HepG2 (cell line): Measurements from ENCODE around the gene CXADR. TPM values are rescaled to one million over a fixed set of nuclear protein-coding genes. Genes with fewer than 3 reads are reported as not detected.

Experiments used
- ARNTL ChIP-seq: sonication (generic); formaldehyde crosslinking; IDR thresholded peaks from 2 replicates; pipeline ENCODE4 v1.4.0; 2020; ENCODE audit warnings: mild to moderate bottlenecking, missing genetic modification reagents
- ASH2L ChIP-seq: fragments of 300-600, 200-600 bp; sonication (generic); IDR thresholded peaks from 2 replicates; pipeline ENCODE4 v1.7.0; 2017; ENCODE audit warnings: low read depth, mild to moderate bottlenecking, moderate library complexity, mixed read lengths, low read length; ENCODE audit not compliant: insufficient read length
- CREM ChIP-seq, 2 experiments: sonication (generic) in 1 of 2; formaldehyde crosslinking in 1 of 2; IDR thresholded peaks; 2 replicates each; pipeline versions ENCODE4 v1.4.0 to v1.6.1; 2016 to 2020; ENCODE audit warnings: antibody characterized with exemption in 1 of 2, mild to moderate bottlenecking in 1 of 2, missing genetic modification reagents in 1 of 2
- DPF2 ChIP-seq: sonication (generic); formaldehyde crosslinking; IDR thresholded peaks from 2 replicates; pipeline ENCODE4 v1.4.0; 2020; ENCODE audit warnings: mild to moderate bottlenecking, low read depth, missing genetic modification reagents, borderline replicate concordance
- FOSL1 ChIP-seq: sonication (generic); formaldehyde crosslinking; IDR thresholded peaks from 2 replicates; pipeline ENCODE4 v1.9.0; 2021; ENCODE audit warnings: missing genetic modification reagents, borderline replicate concordance
- FOXJ3 ChIP-seq: sonication (generic); formaldehyde crosslinking; IDR thresholded peaks from 2 replicates; pipeline ENCODE4 v1.4.0; 2020; ENCODE audit warnings: missing genetic modification reagents, mild to moderate bottlenecking, borderline replicate concordance
- JUND ChIP-seq: sonication (generic); formaldehyde crosslinking; IDR thresholded peaks from 2 replicates; pipeline ENCODE4 v1.8.0; 2022; ENCODE audit warnings: mild to moderate bottlenecking, missing genetic modification reagents
- POLR2A ChIP-seq, 2 experiments: IDR thresholded peaks; 2 replicates each; pipeline ENCODE4 v1.6.1; 2011; ENCODE audit warnings: low read depth in 2 of 2, low read length in 2 of 2, mild to moderate bottlenecking in 1 of 2, moderate library complexity in 1 of 2; ENCODE audit not compliant: insufficient read depth in 1 of 2
- SAFB2 ChIP-seq: sonication (generic); formaldehyde crosslinking; IDR thresholded peaks from 2 replicates; pipeline ENCODE4 v1.5.1; 2020; ENCODE audit warnings: missing genetic modification reagents, low read depth, mild to moderate bottlenecking, borderline replicate concordance
- SALL1 ChIP-seq: sonication (generic); formaldehyde crosslinking; IDR thresholded peaks from 2 replicates; pipeline ENCODE4 v1.8.0; 2022; ENCODE audit warnings: mild to moderate bottlenecking, missing genetic modification reagents
- SAP130 ChIP-seq: IDR thresholded peaks from 2 replicates; pipeline ENCODE4 v1.6.1; 2016; ENCODE audit warnings: low read depth
- ZFX ChIP-seq: sonication (generic); formaldehyde crosslinking; IDR thresholded peaks from 2 replicates; pipeline ENCODE4 v1.4.0; 2020; ENCODE audit warnings: mild to moderate bottlenecking, low read depth, missing genetic modification reagents, moderate library complexity
- ZMAT3 ChIP-seq: sonication (generic); formaldehyde crosslinking; conservative IDR thresholded peaks from 2 replicates; pipeline ENCODE4 v1.7.0; 2021; ENCODE audit warnings: missing genetic modification reagents
- ZNF333 ChIP-seq: sonication (generic); formaldehyde crosslinking; IDR thresholded peaks from 2 replicates; pipeline ENCODE4 v1.4.0; 2020; ENCODE audit warnings: mild to moderate bottlenecking, missing genetic modification reagents, borderline replicate concordance
- ZNF605 ChIP-seq: sonication (generic); formaldehyde crosslinking; IDR thresholded peaks from 2 replicates; pipeline ENCODE4 v1.8.0; 2022; ENCODE audit warnings: mild to moderate bottlenecking, missing genetic modification reagents
- polyA plus RNA-seq, 8 experiments: library from polyadenylated mRNA; depleted of rRNA in 3 of 8; stranded (reverse) in 7 of 8; unstranded in 1 of 8; fragments of >200 nt; fragmentation: Illumina TruSeq in 4 of 8; extraction: Trizol in 4 of 8; gene quantifications; 2 replicates each; pipeline versions ENCODE4 v1.2.1 to v1.2.3, GENCODE V29; 2011 to 2016; ENCODE audit warnings: low read depth in 4 of 8, missing spikeins in 1 of 8, mixed read lengths in 1 of 8; ENCODE audit not compliant: insufficient read depth in 1 of 8
- total RNA-seq, 5 experiments: library from RNA; depleted of rRNA; stranded (reverse); fragments of >200 nt; fragmentation: Illumina TruSeq; extraction: Trizol; gene quantifications; 2 replicates each; pipeline ENCODE4 v1.2.3, GENCODE V29; 2016; ENCODE audit warnings: low read depth in 1 of 5
- TF ChIP-seq, protein P1 (sequence below): sonication (generic); formaldehyde crosslinking; conservative IDR thresholded peaks from 2 replicates; pipeline ENCODE4 v1.8.0; 2022; ENCODE audit warnings: missing genetic modification reagents
- TF ChIP-seq, protein P2 (sequence below): sonication (generic); formaldehyde crosslinking; IDR thresholded peaks from 2 replicates; pipeline ENCODE4 v1.4.0; 2020; ENCODE audit warnings: missing genetic modification reagents
- TF ChIP-seq, protein P3 (sequence below): sonication (generic); formaldehyde crosslinking; IDR thresholded peaks from 2 replicates; pipeline ENCODE4 v1.8.0; 2022; ENCODE audit warnings: missing genetic modification reagents, mild to moderate bottlenecking, borderline replicate concordance
- TF ChIP-seq, protein P4 (sequence below): sonication (generic); formaldehyde crosslinking; IDR thresholded peaks from 2 replicates; pipeline ENCODE4 v1.4.0; 2020; ENCODE audit warnings: mild to moderate bottlenecking, missing genetic modification reagents

The CXADR gene
- total and polyA plus RNA-seq, 2 of the 13 experiments (the other 11 are each of a cell fraction or from before 2014, with no cell fraction given), result 86.8 to 110 TPM

DNA sequence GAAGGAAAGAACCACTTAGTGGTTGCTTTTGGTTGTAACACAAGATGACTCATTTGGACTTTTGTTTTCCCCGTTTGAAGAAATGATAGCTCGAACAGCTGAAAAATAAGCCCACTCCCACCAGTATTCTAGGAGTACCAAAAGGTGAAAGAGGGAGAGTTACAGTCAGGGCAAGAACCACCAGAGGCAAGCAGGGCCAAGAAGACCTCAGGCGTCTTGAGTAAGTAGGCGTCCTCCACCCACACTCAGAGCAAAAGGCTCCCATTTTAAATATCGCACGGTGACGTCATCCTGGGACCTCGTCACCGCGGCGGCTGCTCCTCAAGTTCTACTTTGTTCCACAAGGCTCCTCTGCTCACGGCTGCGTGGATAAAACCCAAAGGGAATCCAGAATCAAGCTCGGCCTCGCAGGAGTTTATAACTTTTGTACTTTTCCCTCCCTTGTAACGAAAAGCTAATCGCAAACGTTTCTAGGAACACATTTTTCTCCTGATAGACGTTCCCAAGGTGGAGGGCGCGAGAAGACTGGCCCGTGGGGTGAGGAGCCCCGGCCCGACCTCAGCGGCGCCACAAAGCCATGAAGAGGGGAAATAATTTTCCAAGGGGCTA, 98.7 kb downstream of the CXADR start (continued):
- TF ChIP-seq, protein P1, sequence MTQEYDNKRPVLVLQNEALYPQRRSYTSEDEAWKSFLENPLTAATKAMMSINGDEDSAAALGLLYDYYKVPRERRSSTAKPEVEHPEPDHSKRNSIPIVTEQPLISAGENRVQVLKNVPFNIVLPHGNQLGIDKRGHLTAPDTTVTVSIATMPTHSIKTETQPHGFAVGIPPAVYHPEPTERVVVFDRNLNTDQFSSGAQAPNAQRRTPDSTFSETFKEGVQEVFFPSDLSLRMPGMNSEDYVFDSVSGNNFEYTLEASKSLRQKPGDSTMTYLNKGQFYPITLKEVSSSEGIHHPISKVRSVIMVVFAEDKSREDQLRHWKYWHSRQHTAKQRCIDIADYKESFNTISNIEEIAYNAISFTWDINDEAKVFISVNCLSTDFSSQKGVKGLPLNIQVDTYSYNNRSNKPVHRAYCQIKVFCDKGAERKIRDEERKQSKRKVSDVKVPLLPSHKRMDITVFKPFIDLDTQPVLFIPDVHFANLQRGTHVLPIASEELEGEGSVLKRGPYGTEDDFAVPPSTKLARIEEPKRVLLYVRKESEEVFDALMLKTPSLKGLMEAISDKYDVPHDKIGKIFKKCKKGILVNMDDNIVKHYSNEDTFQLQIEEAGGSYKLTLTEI (CRISPR knock-in tag), result no peak
- TF ChIP-seq, protein P2, sequence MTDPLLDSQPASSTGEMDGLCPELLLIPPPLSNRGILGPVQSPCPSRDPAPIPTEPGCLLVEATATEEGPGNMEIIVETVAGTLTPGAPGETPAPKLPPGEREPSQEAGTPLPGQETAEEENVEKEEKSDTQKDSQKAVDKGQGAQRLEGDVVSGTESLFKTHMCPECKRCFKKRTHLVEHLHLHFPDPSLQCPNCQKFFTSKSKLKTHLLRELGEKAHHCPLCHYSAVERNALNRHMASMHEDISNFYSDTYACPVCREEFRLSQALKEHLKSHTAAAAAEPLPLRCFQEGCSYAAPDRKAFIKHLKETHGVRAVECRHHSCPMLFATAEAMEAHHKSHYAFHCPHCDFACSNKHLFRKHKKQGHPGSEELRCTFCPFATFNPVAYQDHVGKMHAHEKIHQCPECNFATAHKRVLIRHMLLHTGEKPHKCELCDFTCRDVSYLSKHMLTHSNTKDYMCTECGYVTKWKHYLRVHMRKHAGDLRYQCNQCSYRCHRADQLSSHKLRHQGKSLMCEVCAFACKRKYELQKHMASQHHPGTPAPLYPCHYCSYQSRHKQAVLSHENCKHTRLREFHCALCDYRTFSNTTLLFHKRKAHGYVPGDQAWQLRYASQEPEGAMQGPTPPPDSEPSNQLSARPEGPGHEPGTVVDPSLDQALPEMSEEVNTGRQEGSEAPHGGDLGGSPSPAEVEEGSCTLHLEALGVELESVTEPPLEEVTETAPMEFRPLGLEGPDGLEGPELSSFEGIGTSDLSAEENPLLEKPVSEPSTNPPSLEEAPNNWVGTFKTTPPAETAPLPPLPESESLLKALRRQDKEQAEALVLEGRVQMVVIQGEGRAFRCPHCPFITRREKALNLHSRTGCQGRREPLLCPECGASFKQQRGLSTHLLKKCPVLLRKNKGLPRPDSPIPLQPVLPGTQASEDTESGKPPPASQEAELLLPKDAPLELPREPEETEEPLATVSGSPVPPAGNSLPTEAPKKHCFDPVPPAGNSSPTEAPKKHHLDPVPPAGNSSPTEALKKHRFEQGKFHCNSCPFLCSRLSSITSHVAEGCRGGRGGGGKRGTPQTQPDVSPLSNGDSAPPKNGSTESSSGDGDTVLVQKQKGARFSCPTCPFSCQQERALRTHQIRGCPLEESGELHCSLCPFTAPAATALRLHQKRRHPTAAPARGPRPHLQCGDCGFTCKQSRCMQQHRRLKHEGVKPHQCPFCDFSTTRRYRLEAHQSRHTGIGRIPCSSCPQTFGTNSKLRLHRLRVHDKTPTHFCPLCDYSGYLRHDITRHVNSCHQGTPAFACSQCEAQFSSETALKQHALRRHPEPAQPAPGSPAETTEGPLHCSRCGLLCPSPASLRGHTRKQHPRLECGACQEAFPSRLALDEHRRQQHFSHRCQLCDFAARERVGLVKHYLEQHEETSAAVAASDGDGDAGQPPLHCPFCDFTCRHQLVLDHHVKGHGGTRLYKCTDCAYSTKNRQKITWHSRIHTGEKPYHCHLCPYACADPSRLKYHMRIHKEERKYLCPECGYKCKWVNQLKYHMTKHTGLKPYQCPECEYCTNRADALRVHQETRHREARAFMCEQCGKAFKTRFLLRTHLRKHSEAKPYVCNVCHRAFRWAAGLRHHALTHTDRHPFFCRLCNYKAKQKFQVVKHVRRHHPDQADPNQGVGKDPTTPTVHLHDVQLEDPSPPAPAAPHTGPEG (CRISPR knock-in tag), result 0 out of 2 replicates have a peak, but pooled peaks have one; percentile 3
- TF ChIP-seq FOXJ3 (CRISPR knock-in tag) (no peak), FOSL1 (CRISPR knock-in tag) (0 out of 2 replicates have a peak, but pooled peaks have one; percentile 44), CREM (IDR thresholded peaks at IDR 0.05) (peak; percentile 81), CREM (CRISPR knock-in tag; IDR thresholded peaks at IDR 0.05) (no peak), JUND (CRISPR knock-in tag) (peak; percentile 72; the same call in 1 of the 2 replicates), ZNF333 (CRISPR knock-in tag) (peak; percentile 27; the same call in 1 of the 2 replicates), SAP130 (CRISPR knock-in tag) (peak; percentile 11; the same call in 1 of the 2 replicates), POLR2A (IDR thresholded peaks at IDR 0.05; ENCODE audit: insufficient read depth in 1 of 2, low read depth in 2 of 2, low read length in 2 of 2) (peak in 1 of 2 experiments; percentile 49; a peak in 1 of 4 replicates), SAFB2 (CRISPR knock-in tag) (no peak), ARNTL (no peak), SALL1 (CRISPR knock-in tag) (peak; percentile 24; the same call in 1 of the 2 replicates), ZFX (no peak), DPF2 (CRISPR knock-in tag) (no peak), ASH2L (peak; percentile 17), ZMAT3 (CRISPR knock-in tag) (peak; percentile 3; the same call in 1 of the 2 replicates), ZNF605 (CRISPR knock-in tag) (peak; percentile 24; the same call in 1 of the 2 replicates)
- TF ChIP-seq, protein P3, sequence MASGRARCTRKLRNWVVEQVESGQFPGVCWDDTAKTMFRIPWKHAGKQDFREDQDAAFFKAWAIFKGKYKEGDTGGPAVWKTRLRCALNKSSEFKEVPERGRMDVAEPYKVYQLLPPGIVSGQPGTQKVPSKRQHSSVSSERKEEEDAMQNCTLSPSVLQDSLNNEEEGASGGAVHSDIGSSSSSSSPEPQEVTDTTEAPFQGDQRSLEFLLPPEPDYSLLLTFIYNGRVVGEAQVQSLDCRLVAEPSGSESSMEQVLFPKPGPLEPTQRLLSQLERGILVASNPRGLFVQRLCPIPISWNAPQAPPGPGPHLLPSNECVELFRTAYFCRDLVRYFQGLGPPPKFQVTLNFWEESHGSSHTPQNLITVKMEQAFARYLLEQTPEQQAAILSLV (CRISPR knock-in tag), result 0 out of 2 replicates have a peak, but pooled peaks have one; percentile 24
- TF ChIP-seq, protein P4, sequence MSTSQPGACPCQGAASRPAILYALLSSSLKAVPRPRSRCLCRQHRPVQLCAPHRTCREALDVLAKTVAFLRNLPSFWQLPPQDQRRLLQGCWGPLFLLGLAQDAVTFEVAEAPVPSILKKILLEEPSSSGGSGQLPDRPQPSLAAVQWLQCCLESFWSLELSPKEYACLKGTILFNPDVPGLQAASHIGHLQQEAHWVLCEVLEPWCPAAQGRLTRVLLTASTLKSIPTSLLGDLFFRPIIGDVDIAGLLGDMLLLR (CRISPR knock-in tag), result no peak
